Brain microvascular endothelial cell (primary cell): ENCODE results near the gene DOCK10.

Experiments
- DNase-seq: peaks from one replicate; pipeline ENCODE4 v3.0.0-alpha.2; 2020
- H3K27ac ChIP-seq: fragments of 250-450 bp; sonication (Bioruptor Pico); 2 replicates; pipeline ENCODE4 v1.5.1; 2020; ENCODE audit warnings: mild to moderate bottlenecking, moderate library complexity
- H3K27me3 ChIP-seq: fragments of 250-450 bp; sonication (Bioruptor Pico); replicated peaks from 2 replicates; pipeline ENCODE4 v1.5.1; 2020; ENCODE audit warnings: mild to moderate bottlenecking
- H3K36me3 ChIP-seq: fragments of 250-450 bp; sonication (Bioruptor Pico); replicated peaks from 2 replicates; pipeline ENCODE4 v1.5.1; 2020; ENCODE audit warnings: mild to moderate bottlenecking
- H3K4me3 ChIP-seq: 2 replicates; pipeline ENCODE4 v1.5.1; 2011; ENCODE audit warnings: low read depth, mild to moderate bottlenecking, control low read depth, low read length, moderate library complexity
- in situ Hi-C: cut with HindIII; loops from 2 replicates; pipeline ENCODE4 v1.10.0; 2017; ENCODE audit warnings: low sequenced_read_pairs, low pct_ligation_motif_present
- TF ChIP-seq, protein P1 (sequence below): IDR thresholded peaks from 2 replicates; pipeline ENCODE4 v1.5.1; 2011; ENCODE audit warnings: low read depth, mild to moderate bottlenecking, moderate library complexity, low read length, control low read depth, inconsistent platforms; ENCODE audit errors: missing control alignments

DOCK10 gene

DNA sequence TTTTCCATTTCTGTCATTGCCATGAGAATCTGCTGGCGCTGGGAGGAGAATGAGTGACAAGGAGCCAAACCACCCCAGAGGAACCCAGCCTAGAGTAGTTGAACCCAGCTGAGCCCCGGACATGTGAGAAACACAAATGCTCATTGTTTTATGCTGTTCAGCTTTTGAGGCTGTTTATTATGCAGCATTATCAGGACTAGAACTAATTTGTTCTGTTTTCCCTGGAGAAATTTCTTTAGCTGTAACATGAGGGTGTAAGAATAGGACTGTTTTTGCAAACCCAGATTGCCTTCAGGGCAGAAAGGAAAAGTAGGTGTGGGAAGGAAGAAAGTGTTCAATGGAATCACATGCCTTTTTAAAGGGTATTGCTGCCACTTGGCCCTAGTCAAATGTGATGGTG is 28.5 kb upstream of the DOCK10 start:
- H3K4me3 ChIP-seq: no peak overlapping the region
- no peak for DNase-seq
- H3K27me3 ChIP-seq: no peaks in the 10 kb centered on the region
- TF ChIP-seq, protein P1, sequence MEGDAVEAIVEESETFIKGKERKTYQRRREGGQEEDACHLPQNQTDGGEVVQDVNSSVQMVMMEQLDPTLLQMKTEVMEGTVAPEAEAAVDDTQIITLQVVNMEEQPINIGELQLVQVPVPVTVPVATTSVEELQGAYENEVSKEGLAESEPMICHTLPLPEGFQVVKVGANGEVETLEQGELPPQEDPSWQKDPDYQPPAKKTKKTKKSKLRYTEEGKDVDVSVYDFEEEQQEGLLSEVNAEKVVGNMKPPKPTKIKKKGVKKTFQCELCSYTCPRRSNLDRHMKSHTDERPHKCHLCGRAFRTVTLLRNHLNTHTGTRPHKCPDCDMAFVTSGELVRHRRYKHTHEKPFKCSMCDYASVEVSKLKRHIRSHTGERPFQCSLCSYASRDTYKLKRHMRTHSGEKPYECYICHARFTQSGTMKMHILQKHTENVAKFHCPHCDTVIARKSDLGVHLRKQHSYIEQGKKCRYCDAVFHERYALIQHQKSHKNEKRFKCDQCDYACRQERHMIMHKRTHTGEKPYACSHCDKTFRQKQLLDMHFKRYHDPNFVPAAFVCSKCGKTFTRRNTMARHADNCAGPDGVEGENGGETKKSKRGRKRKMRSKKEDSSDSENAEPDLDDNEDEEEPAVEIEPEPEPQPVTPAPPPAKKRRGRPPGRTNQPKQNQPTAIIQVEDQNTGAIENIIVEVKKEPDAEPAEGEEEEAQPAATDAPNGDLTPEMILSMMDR: no peak
- in situ Hi-C loops: no loop called here
- no peak overlapping the region for H3K27ac ChIP-seq
- H3K36me3 ChIP-seq: no peaks in the 10 kb centered on the region

DNA sequence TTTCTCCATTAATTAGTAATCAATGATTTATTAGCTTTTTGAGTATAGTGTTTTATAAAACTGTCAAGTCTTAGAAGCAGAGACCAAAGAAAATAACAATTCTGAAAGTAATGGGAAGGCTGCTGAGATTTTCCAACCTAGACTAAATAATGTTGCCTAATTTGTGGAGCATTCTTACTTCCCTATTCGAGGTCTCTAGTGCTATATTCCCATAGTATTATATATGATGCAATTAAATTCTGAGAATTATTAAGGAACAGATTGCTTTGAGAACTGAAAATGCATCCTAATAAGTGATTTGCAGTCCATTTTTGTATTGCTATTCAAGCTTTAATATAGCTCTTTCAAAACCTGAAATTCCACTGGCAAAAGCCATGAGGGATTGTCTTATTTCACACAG is 27.7 kb upstream of the DOCK10 start:
- TF ChIP-seq, protein P1: no peak
- Histone ChIP-seq H3K27ac (no peak overlapping the region), H3K27me3 (no peaks in the 10 kb centered on the region), H3K36me3 (no peaks in the 10 kb centered on the region), H3K4me3 (no peak overlapping the region)
- DNase-seq: no peak
- in situ Hi-C loops: no loop called here

DNA sequence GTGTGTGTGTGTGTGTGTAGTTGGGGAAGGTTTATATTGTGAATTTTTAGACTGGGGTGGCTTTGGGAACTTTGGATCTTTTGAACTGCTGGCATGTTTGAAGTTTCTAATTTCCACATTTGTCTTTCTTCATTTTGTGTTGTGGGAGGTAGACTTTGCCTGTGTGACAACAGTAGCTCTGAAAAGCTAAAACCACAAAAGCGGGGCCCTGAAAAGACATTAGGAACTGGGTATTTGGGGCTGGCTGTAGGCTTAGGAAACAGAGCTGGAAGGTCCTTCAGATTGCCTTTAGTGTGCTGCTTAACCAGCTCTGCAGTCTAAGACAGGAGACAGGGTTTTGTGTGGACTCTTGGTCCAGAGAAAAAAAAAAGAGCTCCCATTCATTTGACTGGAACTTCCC is 27.2 kb upstream of the DOCK10 start:
- no peak for DNase-seq
- Histone ChIP-seq H3K4me3 (no peak overlapping the region), H3K27me3 (no peaks in the 10 kb centered on the region), H3K36me3 (no peaks in the 10 kb centered on the region), H3K27ac (no peak overlapping the region)
- TF ChIP-seq, protein P1: no peak
- in situ Hi-C loops: no loop called here

DNA sequence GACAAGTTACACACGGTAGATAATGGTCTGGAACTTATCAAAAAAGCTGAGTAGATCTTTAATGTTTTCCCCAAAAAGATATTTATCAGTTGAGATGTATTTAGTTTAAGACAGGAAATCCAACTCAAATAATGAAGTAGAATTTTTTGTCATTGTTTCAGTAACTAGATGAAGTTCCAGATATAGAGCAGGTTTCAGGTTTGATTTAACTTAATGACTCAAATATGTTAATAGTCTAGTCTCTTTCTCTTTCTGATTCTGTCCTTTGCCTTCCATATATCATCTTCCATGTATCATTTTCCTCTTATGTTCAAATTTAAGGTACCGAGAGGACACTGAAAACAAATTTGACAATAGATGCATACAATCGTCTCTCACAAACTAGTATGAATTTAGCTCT is 23.6 kb upstream of the DOCK10 start:
- Histone ChIP-seq H3K4me3 (no peak overlapping the region), H3K27me3 (no peaks in the 10 kb centered on the region), H3K27ac (no peak overlapping the region), H3K36me3 (no peaks in the 10 kb centered on the region)
- DNase-seq: no peak
- in situ Hi-C loops: no loop called here
- TF ChIP-seq, protein P1: no peak

DNA sequence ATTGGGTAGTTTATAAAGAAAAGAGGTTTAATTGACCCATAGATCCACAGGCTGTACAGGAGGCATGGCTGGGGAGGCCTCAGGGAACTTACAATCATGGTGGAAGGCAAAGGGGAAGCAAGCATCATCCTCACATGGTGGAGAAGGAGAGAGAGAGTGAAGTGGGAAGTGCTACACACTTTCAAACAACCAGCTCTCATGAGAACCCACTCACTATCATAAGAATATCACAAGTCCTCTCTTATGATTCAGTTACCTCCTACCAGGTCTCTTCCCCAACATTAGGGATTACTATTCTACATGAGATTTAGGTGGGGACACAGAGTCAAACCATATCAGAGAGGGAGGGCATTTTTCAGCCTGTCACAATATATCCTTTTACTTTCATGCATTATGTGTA is 22.7 kb upstream of the DOCK10 start:
- Histone ChIP-seq H3K27ac (no peak overlapping the region), H3K36me3 (no peaks in the 10 kb centered on the region), H3K4me3 (no peak overlapping the region), H3K27me3 (no peaks in the 10 kb centered on the region)
- DNase-seq: no peak
- in situ Hi-C loops: no loop called here
- TF ChIP-seq, protein P1: no peak

DNA sequence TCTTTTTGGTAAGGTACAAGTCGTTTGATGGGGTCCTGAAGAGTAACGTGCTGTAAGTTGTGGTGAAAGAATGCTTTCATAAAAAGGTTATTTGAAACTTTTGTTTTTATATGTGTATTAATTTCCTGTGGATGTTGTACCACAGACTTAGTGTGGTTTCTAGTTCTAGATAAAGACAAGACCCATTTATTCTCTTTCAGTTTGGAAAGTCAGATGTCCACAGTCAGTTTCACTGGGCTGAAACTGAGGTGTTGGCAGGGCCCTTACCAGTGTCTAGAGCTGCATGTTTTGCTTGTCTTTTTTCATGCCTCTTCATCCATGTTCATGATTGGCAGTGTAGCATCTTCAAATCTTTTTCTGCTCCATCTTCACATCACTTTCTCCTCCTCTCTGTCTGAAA is 22.1 kb upstream of the DOCK10 start:
- H3K36me3 ChIP-seq: no peaks in the 10 kb centered on the region
- H3K27me3 ChIP-seq: no peaks in the 10 kb centered on the region
- DNase-seq: no peak
- H3K4me3 ChIP-seq: no peak overlapping the region
- in situ Hi-C loops: no loop called here
- TF ChIP-seq, protein P1: no peak
- H3K27ac ChIP-seq: no peak overlapping the region
